ENCODE results near the gene DUSP28. TPM values are rescaled to one million over a fixed set of nuclear protein-coding genes. Genes with fewer than 3 reads are reported as not detected.

DUSP28 gene
- total and polyA plus RNA-seq, 4 donors: 1.9 to 4.1 (median 3.0) TPM

DNA sequence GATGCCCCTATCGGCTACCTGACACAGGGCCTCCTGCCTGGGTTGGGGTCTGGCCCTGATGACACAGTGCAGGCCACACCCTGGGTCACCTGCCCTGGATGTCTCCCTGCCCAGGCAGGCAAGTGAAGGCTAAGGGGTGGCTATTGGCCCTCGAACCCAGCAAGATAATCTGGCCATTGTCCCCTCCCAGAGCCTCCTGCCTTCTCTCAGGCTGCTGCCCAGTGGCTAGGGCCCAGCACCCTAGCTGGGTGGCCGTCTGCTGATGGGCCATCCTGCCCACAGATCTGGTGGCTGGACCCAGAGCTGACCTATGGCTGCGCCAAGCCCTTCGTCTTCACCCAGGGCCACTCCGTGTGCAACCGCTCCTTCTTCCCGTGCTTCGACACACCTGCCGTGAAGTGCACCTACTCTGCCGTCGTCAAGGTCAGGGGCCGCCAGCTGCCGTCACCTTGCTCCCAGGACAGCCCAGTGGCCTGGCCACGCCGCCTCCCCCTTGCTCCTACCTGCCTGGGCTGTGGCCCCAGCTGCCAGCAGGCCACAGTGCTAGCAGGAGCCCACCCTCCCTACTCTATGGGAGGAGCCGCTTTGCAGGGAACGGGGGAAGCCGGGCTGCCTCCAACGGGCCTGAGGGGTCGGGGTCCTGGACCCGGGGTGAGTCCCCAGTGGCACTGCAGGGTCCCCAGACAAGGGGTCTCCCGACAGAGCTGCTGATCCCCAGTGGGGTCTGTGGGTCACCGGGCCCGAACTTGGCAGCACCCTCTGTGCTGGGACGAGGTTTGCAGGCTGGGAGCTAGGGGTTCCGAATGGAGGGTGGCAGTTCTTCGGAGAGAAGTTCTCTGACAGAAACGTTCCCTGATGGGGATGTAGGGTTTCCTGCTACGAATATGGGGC, 12.2 kb downstream of the DUSP28 start:
- peaks cover 13 to 23% (median 19%) of the 10 kb centered on the region in 4 donors for H3K4me1 ChIP-seq (ENCODE audit: control insufficient read depth in 4 of 4, insufficient read depth in 4 of 4, low read length in 3 of 4)
- DNase-seq (ENCODE audit: low spot score): no peak
- no peak for TF ChIP-seq YY1 (IDR thresholded peaks at IDR 0.05)
- TF ChIP-seq, protein P1, sequence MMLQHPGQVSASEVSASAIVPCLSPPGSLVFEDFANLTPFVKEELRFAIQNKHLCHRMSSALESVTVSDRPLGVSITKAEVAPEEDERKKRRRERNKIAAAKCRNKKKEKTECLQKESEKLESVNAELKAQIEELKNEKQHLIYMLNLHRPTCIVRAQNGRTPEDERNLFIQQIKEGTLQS (IDR thresholded peaks at IDR 0.05): no peak
- TF ChIP-seq, protein P2, sequence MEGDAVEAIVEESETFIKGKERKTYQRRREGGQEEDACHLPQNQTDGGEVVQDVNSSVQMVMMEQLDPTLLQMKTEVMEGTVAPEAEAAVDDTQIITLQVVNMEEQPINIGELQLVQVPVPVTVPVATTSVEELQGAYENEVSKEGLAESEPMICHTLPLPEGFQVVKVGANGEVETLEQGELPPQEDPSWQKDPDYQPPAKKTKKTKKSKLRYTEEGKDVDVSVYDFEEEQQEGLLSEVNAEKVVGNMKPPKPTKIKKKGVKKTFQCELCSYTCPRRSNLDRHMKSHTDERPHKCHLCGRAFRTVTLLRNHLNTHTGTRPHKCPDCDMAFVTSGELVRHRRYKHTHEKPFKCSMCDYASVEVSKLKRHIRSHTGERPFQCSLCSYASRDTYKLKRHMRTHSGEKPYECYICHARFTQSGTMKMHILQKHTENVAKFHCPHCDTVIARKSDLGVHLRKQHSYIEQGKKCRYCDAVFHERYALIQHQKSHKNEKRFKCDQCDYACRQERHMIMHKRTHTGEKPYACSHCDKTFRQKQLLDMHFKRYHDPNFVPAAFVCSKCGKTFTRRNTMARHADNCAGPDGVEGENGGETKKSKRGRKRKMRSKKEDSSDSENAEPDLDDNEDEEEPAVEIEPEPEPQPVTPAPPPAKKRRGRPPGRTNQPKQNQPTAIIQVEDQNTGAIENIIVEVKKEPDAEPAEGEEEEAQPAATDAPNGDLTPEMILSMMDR (IDR thresholded peaks at IDR 0.05; ENCODE audit: low read depth, low read length, missing input control): no peak
- TF ChIP-seq EGR1 (IDR thresholded peaks at IDR 0.05; ENCODE audit: low read depth in 2 of 2): no peak
- TF ChIP-seq NR2F2 (IDR thresholded peaks at IDR 0.05): no peak
- TF ChIP-seq, protein P3, sequence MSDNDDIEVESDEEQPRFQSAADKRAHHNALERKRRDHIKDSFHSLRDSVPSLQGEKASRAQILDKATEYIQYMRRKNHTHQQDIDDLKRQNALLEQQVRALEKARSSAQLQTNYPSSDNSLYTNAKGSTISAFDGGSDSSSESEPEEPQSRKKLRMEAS (IDR thresholded peaks at IDR 0.05): no peak
- no peak for TF ChIP-seq JUND (IDR thresholded peaks at IDR 0.05)
- no peak for TF ChIP-seq FOXA2 (IDR thresholded peaks at IDR 0.05)
- TF ChIP-seq RAD21 (IDR thresholded peaks at IDR 0.05): no peak
- TF ChIP-seq HNF4A (conservative IDR thresholded peaks at IDR 0.05): no peak
- no peak for TF ChIP-seq HNF4G (IDR thresholded peaks at IDR 0.05)
- TF ChIP-seq ZBTB33 (IDR thresholded peaks at IDR 0.05): no peak
- TF ChIP-seq RXRA (IDR thresholded peaks at IDR 0.05): no peak
- TF ChIP-seq FOXA1 (IDR thresholded peaks at IDR 0.05): no peak
- TF ChIP-seq, protein P4, sequence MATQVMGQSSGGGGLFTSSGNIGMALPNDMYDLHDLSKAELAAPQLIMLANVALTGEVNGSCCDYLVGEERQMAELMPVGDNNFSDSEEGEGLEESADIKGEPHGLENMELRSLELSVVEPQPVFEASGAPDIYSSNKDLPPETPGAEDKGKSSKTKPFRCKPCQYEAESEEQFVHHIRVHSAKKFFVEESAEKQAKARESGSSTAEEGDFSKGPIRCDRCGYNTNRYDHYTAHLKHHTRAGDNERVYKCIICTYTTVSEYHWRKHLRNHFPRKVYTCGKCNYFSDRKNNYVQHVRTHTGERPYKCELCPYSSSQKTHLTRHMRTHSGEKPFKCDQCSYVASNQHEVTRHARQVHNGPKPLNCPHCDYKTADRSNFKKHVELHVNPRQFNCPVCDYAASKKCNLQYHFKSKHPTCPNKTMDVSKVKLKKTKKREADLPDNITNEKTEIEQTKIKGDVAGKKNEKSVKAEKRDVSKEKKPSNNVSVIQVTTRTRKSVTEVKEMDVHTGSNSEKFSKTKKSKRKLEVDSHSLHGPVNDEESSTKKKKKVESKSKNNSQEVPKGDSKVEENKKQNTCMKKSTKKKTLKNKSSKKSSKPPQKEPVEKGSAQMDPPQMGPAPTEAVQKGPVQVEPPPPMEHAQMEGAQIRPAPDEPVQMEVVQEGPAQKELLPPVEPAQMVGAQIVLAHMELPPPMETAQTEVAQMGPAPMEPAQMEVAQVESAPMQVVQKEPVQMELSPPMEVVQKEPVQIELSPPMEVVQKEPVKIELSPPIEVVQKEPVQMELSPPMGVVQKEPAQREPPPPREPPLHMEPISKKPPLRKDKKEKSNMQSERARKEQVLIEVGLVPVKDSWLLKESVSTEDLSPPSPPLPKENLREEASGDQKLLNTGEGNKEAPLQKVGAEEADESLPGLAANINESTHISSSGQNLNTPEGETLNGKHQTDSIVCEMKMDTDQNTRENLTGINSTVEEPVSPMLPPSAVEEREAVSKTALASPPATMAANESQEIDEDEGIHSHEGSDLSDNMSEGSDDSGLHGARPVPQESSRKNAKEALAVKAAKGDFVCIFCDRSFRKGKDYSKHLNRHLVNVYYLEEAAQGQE (IDR thresholded peaks at IDR 0.05): no peak
- TF ChIP-seq GABPA (IDR thresholded peaks at IDR 0.05 in 1 of 2, conservative IDR thresholded peaks at IDR 0.05 in 1 of 2): no peak
- no peak for TF ChIP-seq TAF1 (conservative IDR thresholded peaks at IDR 0.05)
- TF ChIP-seq SP1 (IDR thresholded peaks at IDR 0.05): no peak
- no peak overlapping the region for H3K4me3 ChIP-seq (ENCODE audit: low read depth in 1 of 3, low read length in 3 of 3)
- H3K9me3 ChIP-seq (ENCODE audit: control insufficient read depth in 4 of 4, low read length in 3 of 4): no peaks in the 10 kb centered on the region
- H3K36me3 ChIP-seq (ENCODE audit: control insufficient read depth in 4 of 4, insufficient read depth in 3 of 4, low read depth in 1 of 4, low read length in 3 of 4): peaks cover 0 to 34% (median 7%) of the 10 kb centered on the region in 4 donors
- no peaks in the 10 kb centered on the region for H3K27me3 ChIP-seq (ENCODE audit: control insufficient read depth in 4 of 4, insufficient read depth in 4 of 4, low read length in 3 of 4)
- no peak overlapping the region for H3K9ac ChIP-seq (ENCODE audit: low read depth in 1 of 2, low read length in 2 of 2)
- 93% methylated on average over 30 of the region's 30 CpGs for WGBS
- no peak overlapping the region for H3K27ac ChIP-seq (ENCODE audit: low read depth in 1 of 2, low read length in 2 of 2)
